ENCODE results near the gene HYI.
"Not testable (repeated sequence)": the region's sequence is repeated elsewhere in the genome, so short reads cannot be mapped to it uniquely, and the experiment has no call there.

Gene HYI

GRCh38 chr1:43464681-43465504, 11.2 kb upstream of the HYI start:
- H3K4me3 ChIP-seq (ENCODE audit: low read depth, low read length), result no peak overlapping the region
- TF ChIP-seq, protein P1, sequence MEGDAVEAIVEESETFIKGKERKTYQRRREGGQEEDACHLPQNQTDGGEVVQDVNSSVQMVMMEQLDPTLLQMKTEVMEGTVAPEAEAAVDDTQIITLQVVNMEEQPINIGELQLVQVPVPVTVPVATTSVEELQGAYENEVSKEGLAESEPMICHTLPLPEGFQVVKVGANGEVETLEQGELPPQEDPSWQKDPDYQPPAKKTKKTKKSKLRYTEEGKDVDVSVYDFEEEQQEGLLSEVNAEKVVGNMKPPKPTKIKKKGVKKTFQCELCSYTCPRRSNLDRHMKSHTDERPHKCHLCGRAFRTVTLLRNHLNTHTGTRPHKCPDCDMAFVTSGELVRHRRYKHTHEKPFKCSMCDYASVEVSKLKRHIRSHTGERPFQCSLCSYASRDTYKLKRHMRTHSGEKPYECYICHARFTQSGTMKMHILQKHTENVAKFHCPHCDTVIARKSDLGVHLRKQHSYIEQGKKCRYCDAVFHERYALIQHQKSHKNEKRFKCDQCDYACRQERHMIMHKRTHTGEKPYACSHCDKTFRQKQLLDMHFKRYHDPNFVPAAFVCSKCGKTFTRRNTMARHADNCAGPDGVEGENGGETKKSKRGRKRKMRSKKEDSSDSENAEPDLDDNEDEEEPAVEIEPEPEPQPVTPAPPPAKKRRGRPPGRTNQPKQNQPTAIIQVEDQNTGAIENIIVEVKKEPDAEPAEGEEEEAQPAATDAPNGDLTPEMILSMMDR (IDR thresholded peaks at IDR 0.05; ENCODE audit: low read depth, low read length, missing control alignments), result no peak
- no peak for DNase-seq (ENCODE audit: low read depth)

- H3K4me3 ChIP-seq (ENCODE audit: low read depth, low read length), result no peak overlapping the region
- DNase-seq (ENCODE audit: low read depth), result no peak
- TF ChIP-seq, protein P1 (IDR thresholded peaks at IDR 0.05; ENCODE audit: low read depth, low read length, missing control alignments), result no peak
Measured at GRCh38 chr1:43463479-43463878, 9.7 kb upstream of the HYI start.

- no peak overlapping the region for H3K4me3 ChIP-seq (ENCODE audit: low read depth, low read length)
- TF ChIP-seq, protein P1 (IDR thresholded peaks at IDR 0.05; ENCODE audit: low read depth, low read length, missing control alignments), result no peak
- DNase-seq (ENCODE audit: low read depth), result no peak
Measured at GRCh38 chr1:43460988-43461693, 7.4 kb upstream of the HYI start.

DNA sequence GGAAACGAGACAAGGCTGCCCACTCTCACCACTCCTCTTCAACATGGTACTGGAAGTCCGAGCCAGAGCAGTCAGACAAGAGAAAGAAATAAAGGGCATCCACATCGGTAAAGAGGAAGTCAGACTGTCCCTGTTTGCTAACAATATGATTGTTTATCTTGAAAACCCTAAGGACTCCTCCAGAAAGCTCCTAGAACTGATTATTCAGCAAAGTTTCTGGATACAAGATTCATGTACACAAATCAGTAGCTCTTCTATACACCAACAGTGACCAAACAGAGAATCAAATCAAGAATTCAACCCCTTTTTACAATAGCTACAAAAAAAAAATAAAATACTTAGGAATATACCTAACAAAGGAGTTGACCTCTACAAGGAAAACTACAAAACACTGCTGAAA, 4.6 kb upstream of the HYI start:
- not testable (repeated sequence) for DNase-seq (ENCODE audit: low read depth); H3K4me3 ChIP-seq (ENCODE audit: low read depth, low read length)

GRCh38 chr1:43455213-43455889, 1.6 kb upstream of the HYI start:
- TF ChIP-seq, protein P1 (IDR thresholded peaks at IDR 0.05; ENCODE audit: low read depth, low read length, missing control alignments), result no peak
- DNase-seq (ENCODE audit: low read depth), result no peak
- no peak overlapping the region for H3K4me3 ChIP-seq (ENCODE audit: low read depth, low read length)

DNA sequence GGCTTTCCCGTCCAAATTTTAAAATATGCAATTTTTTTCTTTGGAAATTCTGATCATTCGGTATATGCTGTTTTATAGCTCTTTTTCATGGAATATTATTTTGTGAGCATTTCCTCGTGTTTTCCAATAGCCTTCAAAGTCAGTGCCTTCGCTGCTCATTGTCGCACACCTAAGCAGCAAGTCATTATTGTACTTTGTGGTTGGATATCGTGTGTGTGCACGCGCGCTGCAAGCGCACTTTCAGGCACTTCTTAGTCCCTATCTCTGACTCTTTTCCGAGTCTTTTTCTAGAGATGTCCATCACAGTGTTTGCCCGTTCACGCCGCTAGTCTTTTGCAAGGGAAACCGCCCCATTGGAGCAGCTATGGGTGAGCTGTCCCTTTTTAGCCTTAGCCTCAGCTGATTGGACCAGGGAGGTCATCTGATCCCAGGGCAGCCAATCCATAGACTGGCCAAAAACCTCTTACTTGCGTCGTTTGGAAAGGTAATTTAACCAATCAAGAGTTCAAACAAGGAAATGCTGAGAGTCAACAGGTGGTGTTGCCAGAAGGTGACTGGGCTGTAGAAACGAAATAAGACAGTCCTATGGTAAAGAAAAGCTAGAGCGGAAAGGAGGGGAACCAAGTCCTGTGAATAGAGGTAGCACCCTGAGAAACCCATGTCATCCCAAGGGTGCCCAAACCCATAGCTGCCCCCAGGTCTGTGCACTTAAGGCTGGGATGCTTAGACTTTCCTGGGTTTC, 710 bp upstream of the HYI start:
- TF ChIP-seq, protein P1 (IDR thresholded peaks at IDR 0.05; ENCODE audit: low read depth, low read length, missing control alignments), result peak; percentile 6
- DNase-seq (ENCODE audit: low read depth), result peak; percentile 79
- H3K4me3 ChIP-seq (ENCODE audit: low read depth, low read length), result peak overlapping the region; percentile 47
